HG03175 (cell line): ENCODE measurements around the gene CDC42BPB.

Experiments used
- ATAC-seq: cut with Tn5 transposase; IDR thresholded peaks from one replicate; pipeline ENCODE4 v1.9.1; 2021; ENCODE audit warnings: mild to moderate bottlenecking, moderate library complexity; ENCODE audit not compliant: unreplicated experiment

The CDC42BPB gene

DNA sequence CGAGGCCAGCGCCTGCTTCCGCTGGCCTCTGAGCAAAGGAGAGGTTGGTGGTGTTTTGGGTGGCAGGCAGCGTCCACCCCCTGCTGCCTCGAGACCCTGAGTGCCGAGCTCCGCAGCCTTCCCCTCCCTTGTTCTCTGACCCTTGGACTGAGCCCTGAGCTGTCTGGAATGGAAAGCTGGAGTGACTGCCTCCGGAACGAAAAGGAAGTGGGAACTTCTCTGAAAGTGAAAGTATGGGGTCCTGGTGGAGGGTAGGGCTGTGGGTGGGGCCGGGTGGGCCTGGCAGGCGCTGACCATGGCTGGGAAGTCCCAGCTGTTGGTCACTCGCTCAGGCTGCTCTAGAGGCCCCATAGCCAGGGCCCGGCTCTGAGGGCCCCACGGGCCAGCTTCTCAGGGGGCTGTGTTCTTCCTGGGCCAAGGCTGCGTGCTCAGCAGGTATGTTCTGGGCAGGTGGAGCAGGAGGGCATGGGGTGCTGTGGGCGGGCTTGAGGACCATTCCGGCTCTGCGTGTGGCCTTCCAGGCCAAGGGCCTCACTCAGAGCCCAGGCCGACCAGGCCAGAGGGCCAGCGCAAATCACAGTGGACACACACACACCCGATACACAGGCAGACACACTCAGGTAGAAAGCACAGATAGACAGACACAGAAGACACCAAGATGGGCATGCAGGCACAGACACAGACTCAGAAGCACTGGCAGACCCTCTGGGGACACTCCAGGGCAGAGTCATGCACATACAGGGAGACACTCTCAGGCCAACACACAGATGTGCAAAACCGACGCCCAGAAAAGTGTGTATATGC lies 37.3 kb upstream of the CDC42BPB start, which contains the start of gene EXOC3L4:
Gene EXOC3L4, plus strand, starts transcription at position 320 of the 804 bp plus-strand sequence. CDS start 5,495 bp downstream, outside the sequence.
- ATAC-seq = no peak

- ATAC-seq = no peak
These were observed 36.6 kb upstream of the CDC42BPB start for GRCh38 chr14:103093856-103094405.

GRCh38 chr14:103091883-103092222 lies 34.5 kb upstream of the CDC42BPB start:
- no peak for ATAC-seq

- peak; percentile 61 for ATAC-seq
These were observed 33.9 kb upstream of the CDC42BPB start for GRCh38 chr14:103091041-103091882.

- ATAC-seq = no peak
These were observed 33.2 kb upstream of the CDC42BPB start for GRCh38 chr14:103090481-103091020.

DNA sequence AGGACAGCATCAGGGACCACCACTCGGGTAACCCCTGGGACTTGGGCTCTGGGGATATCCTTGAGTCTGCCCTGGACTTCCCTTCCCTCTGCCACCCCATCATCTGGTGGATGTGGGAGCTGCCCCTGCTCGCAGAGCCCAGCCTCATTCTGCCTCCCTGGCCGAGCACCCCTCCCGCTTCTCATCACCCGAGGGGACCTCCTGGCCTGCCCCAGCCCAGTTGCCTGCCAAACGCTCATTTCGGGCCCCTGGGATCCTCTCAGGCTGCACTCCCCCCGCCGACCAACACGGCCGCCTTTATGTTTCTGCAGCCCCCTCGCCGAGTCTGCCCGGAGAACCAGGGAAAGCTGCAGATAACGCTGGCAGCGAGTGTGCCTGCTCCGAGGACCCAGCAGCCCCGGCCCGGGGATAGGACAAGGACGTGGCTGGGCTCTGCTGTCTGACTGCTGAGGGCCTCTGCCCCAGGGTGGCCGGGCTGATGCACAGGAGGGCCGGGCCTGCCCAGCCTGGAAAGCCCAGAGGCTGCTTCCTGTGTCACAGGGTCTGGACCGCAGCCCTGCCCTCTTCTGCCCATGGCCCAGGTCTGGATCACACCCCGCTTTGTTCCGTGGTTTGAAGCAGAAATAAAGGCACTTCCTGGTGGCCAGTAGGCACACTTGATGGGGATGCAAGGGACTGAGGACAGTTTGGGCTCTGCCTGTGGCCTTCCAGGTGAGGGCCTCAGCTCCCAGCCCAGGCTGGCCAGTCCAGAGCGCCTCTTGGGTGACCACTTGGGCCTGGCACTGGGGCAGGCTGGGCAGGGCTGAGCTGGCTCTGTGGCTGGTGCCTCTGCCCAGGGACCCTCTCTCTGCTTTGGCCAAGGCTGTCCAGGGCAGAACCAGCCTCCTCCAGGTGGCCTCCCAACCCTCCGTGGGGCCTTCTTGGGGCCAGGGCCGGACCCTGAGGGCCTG lies 32.3 kb upstream of the CDC42BPB start:
- no peak for ATAC-seq

GRCh38 chr14:103088921-103089320 lies 31.6 kb upstream of the CDC42BPB start:
- ATAC-seq = no peak

GRCh38 chr14:103087343-103087835 lies 30.0 kb upstream of the CDC42BPB start:
- ATAC-seq = no peak

DNA sequence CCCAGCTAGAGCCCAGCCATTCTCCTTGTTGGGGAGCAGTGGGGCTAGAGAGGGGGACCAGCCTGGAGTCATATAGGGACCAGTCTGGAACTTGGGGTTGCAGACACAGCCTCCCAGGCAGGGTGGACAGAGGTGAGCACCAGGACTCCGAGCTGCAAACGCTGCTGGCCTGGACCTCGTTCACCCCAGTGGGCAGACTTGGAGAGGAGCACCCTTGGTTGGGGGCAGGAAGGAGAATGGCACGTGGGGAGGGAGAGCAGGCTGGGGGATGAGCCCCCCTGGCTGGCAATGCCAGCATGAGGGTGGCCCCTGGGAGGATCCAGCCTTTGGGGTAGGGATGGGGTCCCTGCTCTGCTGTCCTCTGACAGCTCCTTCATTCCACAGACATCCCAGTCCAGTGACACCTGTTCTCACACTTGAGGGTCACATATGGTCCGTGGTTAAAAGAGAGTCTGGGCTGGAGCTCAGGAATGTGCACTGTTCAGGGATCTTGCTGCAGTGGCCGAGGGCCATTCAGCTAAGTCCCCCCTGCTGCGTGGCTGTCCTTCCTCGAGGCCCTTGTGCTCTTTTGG lies 29.5 kb upstream of the CDC42BPB start:
- no peak for ATAC-seq

GRCh38 chr14:103085106-103086091 lies 28.1 kb upstream of the CDC42BPB start:
- ATAC-seq = no peak

GRCh38 chr14:103084021-103084919 lies 26.9 kb upstream of the CDC42BPB start, which contains the start of gene LBHD2:
TSS of gene LBHD2 (plus strand) at chr14:103084210. CDS start at chr14:103086013, 1,803 bp downstream.
- no peak for ATAC-seq

- no peak for ATAC-seq
These were observed 24.6 kb upstream of the CDC42BPB start for GRCh38 chr14:103081951-103082350.

DNA sequence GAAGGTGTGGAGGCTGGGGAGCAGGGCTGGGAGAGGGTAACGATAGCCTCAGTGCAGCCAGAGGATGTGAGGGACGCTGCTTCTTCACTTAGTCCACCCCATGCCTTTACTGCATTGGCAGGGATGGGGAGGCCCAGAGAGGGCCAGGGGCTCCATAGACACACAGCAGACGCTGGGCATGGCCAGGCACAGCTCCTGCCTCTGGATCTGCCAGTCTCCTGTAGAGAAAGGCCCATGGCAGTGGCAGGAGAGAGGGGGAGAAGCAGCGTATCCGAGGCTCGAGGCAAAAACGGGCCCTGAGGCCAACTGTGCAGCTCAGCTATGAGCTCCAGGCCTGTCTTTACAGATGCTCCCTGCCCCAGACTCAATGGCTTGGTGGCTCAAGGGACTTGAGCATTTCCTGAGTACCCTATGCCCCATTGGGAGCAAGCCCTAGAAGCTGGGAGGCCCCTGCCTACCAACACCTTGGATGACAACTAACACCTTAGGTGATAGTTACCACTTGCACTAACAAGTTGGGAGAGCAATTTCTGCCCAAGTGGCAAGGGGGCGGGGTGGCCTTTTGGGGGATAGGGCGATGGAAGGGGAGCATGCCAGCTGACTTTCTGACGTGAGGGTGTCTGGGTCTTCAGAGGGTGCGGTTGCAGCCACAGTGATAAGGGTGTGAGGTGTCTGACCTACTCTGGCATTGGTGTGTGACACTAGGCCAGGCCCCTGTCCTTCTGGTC lies 21.7 kb upstream of the CDC42BPB start:
- no peak for ATAC-seq

DNA sequence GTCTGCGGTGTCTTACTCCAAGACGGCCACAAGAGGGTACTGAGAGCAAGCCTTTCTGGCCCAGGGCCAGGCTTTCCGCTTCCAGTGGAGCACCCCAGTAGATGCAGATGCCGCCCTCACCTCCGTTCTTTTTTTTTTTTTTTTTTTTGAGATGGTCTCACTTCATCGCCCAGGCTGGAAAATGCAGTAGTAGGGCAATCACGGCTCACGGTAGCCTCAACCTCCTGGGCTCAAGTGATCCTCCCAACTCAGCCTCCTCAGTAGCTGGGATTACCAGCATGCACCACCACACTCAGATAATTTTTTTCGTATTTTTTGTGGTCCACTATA lies 21.0 kb upstream of the CDC42BPB start:
- ATAC-seq = peak; percentile 56

- ATAC-seq = no peak
These were observed 17.5 kb upstream of the CDC42BPB start for GRCh38 chr14:103074729-103075367.
